DOHH2 (cell line): ENCODE results near the gene TF.

Experiments used
- H3F3A ChIP-seq: fragments of 200-600 bp; sonication (generic), shearing (Covaris generic); 2 replicates; pipeline ENCODE4 v1.6.0; 2016; ENCODE audit warnings: antibody characterized with exemption, mild to moderate bottlenecking; ENCODE audit not compliant: control insufficient read depth, insufficient read depth
- H3K27ac ChIP-seq: fragments of 200-600 bp; sonication (generic); 2 replicates; pipeline ENCODE4 v1.5.1; 2014; ENCODE audit warnings: low read depth, mild to moderate bottlenecking, low read length, moderate library complexity
- H3K27me3 ChIP-seq: fragments of 200-600 bp; sonication (generic); 2 replicates; pipeline ENCODE4 v1.6.1; 2014; ENCODE audit warnings: mild to moderate bottlenecking, low read length, mixed read lengths; ENCODE audit not compliant: control insufficient read depth
- H3K36me3 ChIP-seq: fragments of 200-600 bp; sonication (generic); 2 replicates; pipeline ENCODE4 v1.6.1; 2014; ENCODE audit warnings: mild to moderate bottlenecking, low read length, moderate library complexity, mixed read lengths; ENCODE audit not compliant: control insufficient read depth
- H3K4me1 ChIP-seq: fragments of 200-600 bp; sonication (generic); 2 replicates; pipeline ENCODE4 v1.6.1; 2014; ENCODE audit warnings: mild to moderate bottlenecking, low read length, mixed read lengths; ENCODE audit not compliant: control insufficient read depth
- H3K4me2 ChIP-seq: fragments of 200-600 bp; sonication (generic); 2 replicates; pipeline ENCODE4 v1.6.0; 2014; ENCODE audit warnings: mild to moderate bottlenecking, low read length, moderate library complexity
- H3K4me3 ChIP-seq: fragments of 200-600 bp; sonication (generic); 2 replicates; pipeline ENCODE4 v1.5.1; 2014; ENCODE audit warnings: mild to moderate bottlenecking, low read length, mixed read lengths
- H3K79me2 ChIP-seq: fragments of 200-600 bp; sonication (generic); 2 replicates; pipeline ENCODE4 v1.6.1; 2014; ENCODE audit warnings: mild to moderate bottlenecking, low read length, mixed read lengths; ENCODE audit not compliant: control insufficient read depth
- H3K9me2 ChIP-seq: fragments of 200-600 bp; sonication (generic); replicated peaks from 2 replicates; pipeline ENCODE4 v1.6.1; 2014; ENCODE audit warnings: mild to moderate bottlenecking, low read length, mixed read lengths; ENCODE audit not compliant: control insufficient read depth
- H3K9me3 ChIP-seq: fragments of 200-600 bp; sonication (generic); 2 replicates; pipeline ENCODE4 v1.6.1; 2014; ENCODE audit warnings: antibody characterized with exemption, low read length, mixed read lengths; ENCODE audit not compliant: control insufficient read depth, insufficient read depth
- H4K20me1 ChIP-seq: fragments of 200-600 bp; sonication (generic); 2 replicates; pipeline ENCODE4 v1.6.0; 2014; ENCODE audit warnings: low read depth, mild to moderate bottlenecking, antibody characterized with exemption, low read length, moderate library complexity; ENCODE audit not compliant: control insufficient read depth, insufficient read depth
- CTCF ChIP-seq: fragments of 200-600 bp; sonication (generic); IDR thresholded peaks from one replicate; pipeline ENCODE4 v1.5.1; 2014; ENCODE audit warnings: antibody characterized with exemption, mild to moderate bottlenecking, low read depth, low read length; ENCODE audit not compliant: poor library complexity, severe bottlenecking
- EZH2phosphoT487 ChIP-seq: fragments of 200-600 bp; sonication (generic); IDR thresholded peaks from 2 replicates; pipeline ENCODE4 v1.6.1; 2017; ENCODE audit warnings: borderline replicate concordance, mild to moderate bottlenecking, antibody characterized with exemption, low read length, moderate library complexity, mixed read lengths

Gene TF

GRCh38 chr3:133830071-133830470, 83.9 kb downstream of the TF start:
- no peaks in the 10 kb centered on the region for H3K27me3 ChIP-seq
- H3K79me2 ChIP-seq, result no peaks in the 10 kb centered on the region
- H3K36me3 ChIP-seq, result no peaks in the 10 kb centered on the region
- H4K20me1 ChIP-seq, result no peaks in the 10 kb centered on the region
- H3K9me2 ChIP-seq, result no peaks in the 10 kb centered on the region
- no peaks in the 10 kb centered on the region for H3F3A ChIP-seq
- H3K9me3 ChIP-seq, result no peaks in the 10 kb centered on the region
- no peak for TF ChIP-seq EZH2phosphoT487
- TF ChIP-seq CTCF, result no peak
- H3K4me2 ChIP-seq, result no peak overlapping the region
- no peak overlapping the region for H3K27ac ChIP-seq
- H3K4me3 ChIP-seq, result no peak overlapping the region
- H3K4me1 ChIP-seq, result no peaks in the 10 kb centered on the region

GRCh38 chr3:133831966-133832801, 86.0 kb downstream of the TF start:
- Histone ChIP-seq H3K9me2 (no peaks in the 10 kb centered on the region), H3K4me1 (no peaks in the 10 kb centered on the region), H4K20me1 (no peaks in the 10 kb centered on the region), H3K9me3 (no peaks in the 10 kb centered on the region), H3K27me3 (no peaks in the 10 kb centered on the region), H3K4me3 (no peak overlapping the region), H3F3A (no peaks in the 10 kb centered on the region), H3K4me2 (no peak overlapping the region), H3K27ac (no peak overlapping the region), H3K36me3 (no peaks in the 10 kb centered on the region), H3K79me2 (no peaks in the 10 kb centered on the region)
- TF ChIP-seq CTCF (no peak), EZH2phosphoT487 (no peak)

GRCh38 chr3:133832802-133833144, 86.6 kb downstream of the TF start:
- H3K4me3 ChIP-seq, result no peak overlapping the region
- H3K9me2 ChIP-seq, result no peaks in the 10 kb centered on the region
- no peak for TF ChIP-seq EZH2phosphoT487
- no peak for TF ChIP-seq CTCF
- H3K79me2 ChIP-seq, result no peaks in the 10 kb centered on the region
- no peaks in the 10 kb centered on the region for H4K20me1 ChIP-seq
- H3K27ac ChIP-seq, result no peak overlapping the region
- H3K9me3 ChIP-seq, result no peaks in the 10 kb centered on the region
- no peaks in the 10 kb centered on the region for H3K4me1 ChIP-seq
- no peak overlapping the region for H3K4me2 ChIP-seq
- H3K36me3 ChIP-seq, result no peaks in the 10 kb centered on the region
- H3F3A ChIP-seq, result no peaks in the 10 kb centered on the region
- H3K27me3 ChIP-seq, result no peaks in the 10 kb centered on the region
